Fibroblast of lung (primary cell): ENCODE measurements around the gene TBX4.

ENCODE experiments used
- EZH2 ChIP-seq: IDR thresholded peaks from 2 replicates; pipeline ENCODE4 v1.5.1; 2012; ENCODE audit warnings: low read length, control low read depth, mild to moderate bottlenecking; ENCODE audit errors: missing control alignments
- TF ChIP-seq, protein P1 (sequence below), 2 donors: IDR thresholded peaks in 1 of 2; conservative IDR thresholded peaks in 1 of 2; 1 replicate in 1 of 2; 2 replicates in 1 of 2; pipeline ENCODE4 v1.5.1; 2011 to 2012; ENCODE audit warnings: low read length in 2 of 2, control low read depth in 1 of 2, inconsistent platforms in 1 of 2, low read depth in 1 of 2, mild to moderate bottlenecking in 1 of 2

- TF ChIP-seq, protein P1, sequence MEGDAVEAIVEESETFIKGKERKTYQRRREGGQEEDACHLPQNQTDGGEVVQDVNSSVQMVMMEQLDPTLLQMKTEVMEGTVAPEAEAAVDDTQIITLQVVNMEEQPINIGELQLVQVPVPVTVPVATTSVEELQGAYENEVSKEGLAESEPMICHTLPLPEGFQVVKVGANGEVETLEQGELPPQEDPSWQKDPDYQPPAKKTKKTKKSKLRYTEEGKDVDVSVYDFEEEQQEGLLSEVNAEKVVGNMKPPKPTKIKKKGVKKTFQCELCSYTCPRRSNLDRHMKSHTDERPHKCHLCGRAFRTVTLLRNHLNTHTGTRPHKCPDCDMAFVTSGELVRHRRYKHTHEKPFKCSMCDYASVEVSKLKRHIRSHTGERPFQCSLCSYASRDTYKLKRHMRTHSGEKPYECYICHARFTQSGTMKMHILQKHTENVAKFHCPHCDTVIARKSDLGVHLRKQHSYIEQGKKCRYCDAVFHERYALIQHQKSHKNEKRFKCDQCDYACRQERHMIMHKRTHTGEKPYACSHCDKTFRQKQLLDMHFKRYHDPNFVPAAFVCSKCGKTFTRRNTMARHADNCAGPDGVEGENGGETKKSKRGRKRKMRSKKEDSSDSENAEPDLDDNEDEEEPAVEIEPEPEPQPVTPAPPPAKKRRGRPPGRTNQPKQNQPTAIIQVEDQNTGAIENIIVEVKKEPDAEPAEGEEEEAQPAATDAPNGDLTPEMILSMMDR (conservative IDR thresholded peaks at IDR 0.05 in 1 of 2, IDR thresholded peaks at IDR 0.05 in 1 of 2; ENCODE audit: low read depth in 1 of 2, low read length in 2 of 2) = no peak
- no peak for TF ChIP-seq EZH2
Measured at GRCh38 chr17:61528171-61528570, 75.9 kb downstream of the TBX4 start.
